DOHH2 (cell line): ENCODE results near the gene KNDC1.

Source experiments
- H3F3A ChIP-seq: fragments of 200-600 bp; sonication (generic), shearing (Covaris generic); 2 replicates; pipeline ENCODE4 v1.6.0; 2016; ENCODE audit warnings: antibody characterized with exemption, mild to moderate bottlenecking; ENCODE audit not compliant: control insufficient read depth, insufficient read depth
- H3K27ac ChIP-seq: fragments of 200-600 bp; sonication (generic); 2 replicates; pipeline ENCODE4 v1.5.1; 2014; ENCODE audit warnings: low read depth, mild to moderate bottlenecking, low read length, moderate library complexity
- H3K27me3 ChIP-seq: fragments of 200-600 bp; sonication (generic); 2 replicates; pipeline ENCODE4 v1.6.1; 2014; ENCODE audit warnings: mild to moderate bottlenecking, low read length, mixed read lengths; ENCODE audit not compliant: control insufficient read depth
- H3K36me3 ChIP-seq: fragments of 200-600 bp; sonication (generic); 2 replicates; pipeline ENCODE4 v1.6.1; 2014; ENCODE audit warnings: mild to moderate bottlenecking, low read length, moderate library complexity, mixed read lengths; ENCODE audit not compliant: control insufficient read depth
- H3K4me1 ChIP-seq: fragments of 200-600 bp; sonication (generic); 2 replicates; pipeline ENCODE4 v1.6.1; 2014; ENCODE audit warnings: mild to moderate bottlenecking, low read length, mixed read lengths; ENCODE audit not compliant: control insufficient read depth
- H3K4me2 ChIP-seq: fragments of 200-600 bp; sonication (generic); 2 replicates; pipeline ENCODE4 v1.6.0; 2014; ENCODE audit warnings: mild to moderate bottlenecking, low read length, moderate library complexity
- H3K4me3 ChIP-seq: fragments of 200-600 bp; sonication (generic); 2 replicates; pipeline ENCODE4 v1.5.1; 2014; ENCODE audit warnings: mild to moderate bottlenecking, low read length, mixed read lengths
- H3K79me2 ChIP-seq: fragments of 200-600 bp; sonication (generic); 2 replicates; pipeline ENCODE4 v1.6.1; 2014; ENCODE audit warnings: mild to moderate bottlenecking, low read length, mixed read lengths; ENCODE audit not compliant: control insufficient read depth
- H3K9me2 ChIP-seq: fragments of 200-600 bp; sonication (generic); replicated peaks from 2 replicates; pipeline ENCODE4 v1.6.1; 2014; ENCODE audit warnings: mild to moderate bottlenecking, low read length, mixed read lengths; ENCODE audit not compliant: control insufficient read depth
- H3K9me3 ChIP-seq: fragments of 200-600 bp; sonication (generic); 2 replicates; pipeline ENCODE4 v1.6.1; 2014; ENCODE audit warnings: antibody characterized with exemption, low read length, mixed read lengths; ENCODE audit not compliant: control insufficient read depth, insufficient read depth
- H4K20me1 ChIP-seq: fragments of 200-600 bp; sonication (generic); 2 replicates; pipeline ENCODE4 v1.6.0; 2014; ENCODE audit warnings: low read depth, mild to moderate bottlenecking, antibody characterized with exemption, low read length, moderate library complexity; ENCODE audit not compliant: control insufficient read depth, insufficient read depth
- EZH2phosphoT487 ChIP-seq: fragments of 200-600 bp; sonication (generic); IDR thresholded peaks from 2 replicates; pipeline ENCODE4 v1.6.1; 2017; ENCODE audit warnings: borderline replicate concordance, mild to moderate bottlenecking, antibody characterized with exemption, low read length, moderate library complexity, mixed read lengths
- TF ChIP-seq, protein P1 (sequence below): fragments of 200-600 bp; sonication (generic); IDR thresholded peaks from one replicate; pipeline ENCODE4 v1.5.1; 2014; ENCODE audit warnings: antibody characterized with exemption, mild to moderate bottlenecking, low read depth, low read length; ENCODE audit not compliant: poor library complexity, severe bottlenecking

Gene KNDC1

DNA sequence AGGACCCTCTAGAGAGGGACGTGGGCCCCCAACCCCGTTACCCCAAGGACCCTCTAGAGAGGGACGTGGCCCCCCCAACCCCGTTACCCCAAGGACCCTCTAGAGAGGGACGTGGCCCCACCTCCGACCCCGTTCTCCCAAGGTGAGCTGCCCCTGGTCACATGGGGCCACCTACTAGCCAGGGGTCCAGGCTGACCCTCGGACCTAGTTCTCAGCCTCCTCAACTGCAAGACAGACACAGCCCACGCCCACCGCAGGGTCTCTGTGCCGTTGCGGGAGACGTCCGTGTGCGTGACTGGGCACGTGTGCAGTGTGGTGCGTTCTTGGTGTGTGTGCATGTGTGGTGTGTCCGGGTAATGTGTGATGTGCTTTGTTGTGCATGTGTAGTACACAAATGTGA is 48.4 kb downstream of the KNDC1 start:
- H3K4me1 ChIP-seq, result no peaks in the 10 kb centered on the region
- H3K27me3 ChIP-seq, result no peaks in the 10 kb centered on the region
- TF ChIP-seq, protein P1, sequence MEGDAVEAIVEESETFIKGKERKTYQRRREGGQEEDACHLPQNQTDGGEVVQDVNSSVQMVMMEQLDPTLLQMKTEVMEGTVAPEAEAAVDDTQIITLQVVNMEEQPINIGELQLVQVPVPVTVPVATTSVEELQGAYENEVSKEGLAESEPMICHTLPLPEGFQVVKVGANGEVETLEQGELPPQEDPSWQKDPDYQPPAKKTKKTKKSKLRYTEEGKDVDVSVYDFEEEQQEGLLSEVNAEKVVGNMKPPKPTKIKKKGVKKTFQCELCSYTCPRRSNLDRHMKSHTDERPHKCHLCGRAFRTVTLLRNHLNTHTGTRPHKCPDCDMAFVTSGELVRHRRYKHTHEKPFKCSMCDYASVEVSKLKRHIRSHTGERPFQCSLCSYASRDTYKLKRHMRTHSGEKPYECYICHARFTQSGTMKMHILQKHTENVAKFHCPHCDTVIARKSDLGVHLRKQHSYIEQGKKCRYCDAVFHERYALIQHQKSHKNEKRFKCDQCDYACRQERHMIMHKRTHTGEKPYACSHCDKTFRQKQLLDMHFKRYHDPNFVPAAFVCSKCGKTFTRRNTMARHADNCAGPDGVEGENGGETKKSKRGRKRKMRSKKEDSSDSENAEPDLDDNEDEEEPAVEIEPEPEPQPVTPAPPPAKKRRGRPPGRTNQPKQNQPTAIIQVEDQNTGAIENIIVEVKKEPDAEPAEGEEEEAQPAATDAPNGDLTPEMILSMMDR, result no peak
- TF ChIP-seq EZH2phosphoT487, result no peak
- no peak overlapping the region for H3K4me2 ChIP-seq
- H3K9me3 ChIP-seq, result peaks cover 21% of the 10 kb centered on the region
- no peak overlapping the region for H3K4me3 ChIP-seq
- no peaks in the 10 kb centered on the region for H3K9me2 ChIP-seq
- H4K20me1 ChIP-seq, result no peaks in the 10 kb centered on the region
- H3K36me3 ChIP-seq, result no peaks in the 10 kb centered on the region
- H3F3A ChIP-seq, result no peaks in the 10 kb centered on the region
- H3K27ac ChIP-seq, result no peak overlapping the region
- H3K79me2 ChIP-seq, result no peaks in the 10 kb centered on the region

DNA sequence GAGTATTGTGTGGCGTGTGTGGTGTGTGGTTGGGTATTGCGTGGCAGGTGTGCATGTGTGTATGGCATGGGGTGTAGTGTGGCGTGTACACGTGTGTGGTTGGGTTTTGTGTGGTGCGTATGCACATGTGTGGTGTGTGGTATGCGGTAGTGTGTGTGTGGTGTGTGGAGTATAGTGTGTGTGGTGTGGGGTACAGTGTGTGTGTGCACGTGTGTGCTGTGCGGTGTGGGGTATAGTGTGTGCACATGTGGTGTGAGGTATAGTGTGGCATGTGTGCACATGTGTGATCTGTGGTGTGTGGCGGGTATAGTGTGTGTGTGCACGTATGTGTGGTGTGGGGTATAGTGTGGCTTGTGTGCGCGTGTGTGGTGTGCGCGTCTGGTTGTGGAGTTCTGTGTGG is 49.1 kb downstream of the KNDC1 start:
- no peaks in the 10 kb centered on the region for H3K36me3 ChIP-seq
- H3K9me2 ChIP-seq, result no peaks in the 10 kb centered on the region
- no peaks in the 10 kb centered on the region for H3K4me1 ChIP-seq
- H3K9me3 ChIP-seq, result peaks cover 18% of the 10 kb centered on the region
- H4K20me1 ChIP-seq, result no peaks in the 10 kb centered on the region
- no peak overlapping the region for H3K4me3 ChIP-seq
- no peaks in the 10 kb centered on the region for H3K27me3 ChIP-seq
- no peaks in the 10 kb centered on the region for H3K79me2 ChIP-seq
- no peak for TF ChIP-seq EZH2phosphoT487
- TF ChIP-seq, protein P1, result no peak
- no peak overlapping the region for H3K27ac ChIP-seq
- H3K4me2 ChIP-seq, result no peak overlapping the region
- no peaks in the 10 kb centered on the region for H3F3A ChIP-seq

DNA sequence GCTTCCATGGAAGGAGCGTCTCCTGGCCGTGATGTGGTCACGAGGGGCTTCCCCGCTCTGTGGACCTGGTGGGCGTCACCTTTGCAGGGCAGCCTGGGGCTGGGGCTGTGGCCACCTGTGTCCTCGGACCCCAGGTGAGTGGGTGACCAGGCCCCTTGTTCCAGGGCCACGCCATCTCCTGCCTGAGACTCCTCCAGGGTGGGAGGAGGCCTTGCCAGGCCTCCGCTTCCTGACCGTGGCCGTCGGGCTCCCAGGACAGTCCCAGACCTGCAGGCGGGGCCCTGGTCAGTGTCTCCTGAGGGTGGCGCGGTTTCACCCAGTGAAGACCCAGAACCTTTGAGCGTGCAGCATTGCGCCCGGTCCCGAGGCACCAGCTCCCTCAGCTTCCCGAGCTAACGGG is 49.6 kb downstream of the KNDC1 start:
- Histone ChIP-seq H3K4me3 (no peak overlapping the region), H3K4me2 (no peak overlapping the region), H3K9me3 (peaks cover 18% of the 10 kb centered on the region), H3K27ac (no peak overlapping the region), H3K9me2 (no peaks in the 10 kb centered on the region), H3F3A (no peaks in the 10 kb centered on the region), H3K36me3 (no peaks in the 10 kb centered on the region), H3K79me2 (no peaks in the 10 kb centered on the region), H3K4me1 (no peaks in the 10 kb centered on the region), H3K27me3 (no peaks in the 10 kb centered on the region), H4K20me1 (no peaks in the 10 kb centered on the region)
- no peak for TF ChIP-seq EZH2phosphoT487
- TF ChIP-seq, protein P1, result no peak
